Measurements from ENCODE around the gene ADAD2. TPM values are rescaled to one million over a fixed set of nuclear protein-coding genes. Genes with fewer than 3 reads are reported as not detected.

Gene ADAD2
- total RNA-seq, 2 experiments from 2014 or later = not detected

- Histone ChIP-seq H3K4me1 (ENCODE audit: insufficient read depth, low read length, poor library complexity, severe bottlenecking) (no peaks in the 10 kb centered on the region), H4K20me1 (ENCODE audit: insufficient read depth, low read length) (no peaks in the 10 kb centered on the region), H3K9me2 (ENCODE audit: insufficient read depth, low read length) (no peaks in the 10 kb centered on the region), H3K4me2 (ENCODE audit: low read length) (no peak overlapping the region; the same call in 1 of the 2 replicates), H3K9me3 (ENCODE audit: low read length) (no peaks in the 10 kb centered on the region), H3K36me3 (ENCODE audit: insufficient read depth, low read length) (no peaks in the 10 kb centered on the region), H2AFZ (ENCODE audit: low read length) (no peak overlapping the region), H3K4me3 (ENCODE audit: low read depth, low read length, poor library complexity, severe bottlenecking) (no peak overlapping the region), H3K27ac (ENCODE audit: low read depth, low read length, poor library complexity, severe bottlenecking) (no peak overlapping the region), H3K79me2 (ENCODE audit: insufficient read depth, low read depth, low read length) (no peaks in the 10 kb centered on the region)
- intact Hi-C loops (cut with micrococcal nuclease; ENCODE audit: unreplicated experiment) = no loop called here
- TF ChIP-seq EZH2phosphoT487 (IDR thresholded peaks at IDR 0.05; ENCODE audit: borderline replicate concordance, low read depth, low read length) = no peak
- TF ChIP-seq, protein P1, sequence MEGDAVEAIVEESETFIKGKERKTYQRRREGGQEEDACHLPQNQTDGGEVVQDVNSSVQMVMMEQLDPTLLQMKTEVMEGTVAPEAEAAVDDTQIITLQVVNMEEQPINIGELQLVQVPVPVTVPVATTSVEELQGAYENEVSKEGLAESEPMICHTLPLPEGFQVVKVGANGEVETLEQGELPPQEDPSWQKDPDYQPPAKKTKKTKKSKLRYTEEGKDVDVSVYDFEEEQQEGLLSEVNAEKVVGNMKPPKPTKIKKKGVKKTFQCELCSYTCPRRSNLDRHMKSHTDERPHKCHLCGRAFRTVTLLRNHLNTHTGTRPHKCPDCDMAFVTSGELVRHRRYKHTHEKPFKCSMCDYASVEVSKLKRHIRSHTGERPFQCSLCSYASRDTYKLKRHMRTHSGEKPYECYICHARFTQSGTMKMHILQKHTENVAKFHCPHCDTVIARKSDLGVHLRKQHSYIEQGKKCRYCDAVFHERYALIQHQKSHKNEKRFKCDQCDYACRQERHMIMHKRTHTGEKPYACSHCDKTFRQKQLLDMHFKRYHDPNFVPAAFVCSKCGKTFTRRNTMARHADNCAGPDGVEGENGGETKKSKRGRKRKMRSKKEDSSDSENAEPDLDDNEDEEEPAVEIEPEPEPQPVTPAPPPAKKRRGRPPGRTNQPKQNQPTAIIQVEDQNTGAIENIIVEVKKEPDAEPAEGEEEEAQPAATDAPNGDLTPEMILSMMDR (conservative IDR thresholded peaks at IDR 0.05; ENCODE audit: low read length) = no peak
- DNase-seq (ENCODE audit: low spot score) = no peak
- BruUV-seq (replicated peaks) = no TSS peak
- POLR2A ChIA-PET = no interaction called here
- CTCF ChIA-PET (ENCODE audit: unreplicated experiment) = no interaction called here
These were observed 3.1 kb downstream of the ADAD2 start for GRCh38 chr16:84194018-84194417.

- Histone ChIP-seq H3K27ac (ENCODE audit: low read depth, low read length, poor library complexity, severe bottlenecking) (no peak overlapping the region), H2AFZ (ENCODE audit: low read length) (no peak overlapping the region), H3K36me3 (ENCODE audit: insufficient read depth, low read length) (no peaks in the 10 kb centered on the region), H3K79me2 (ENCODE audit: insufficient read depth, low read depth, low read length) (no peaks in the 10 kb centered on the region), H3K4me2 (ENCODE audit: low read length) (no peak overlapping the region; the same call in 1 of the 2 replicates), H3K9me2 (ENCODE audit: insufficient read depth, low read length) (no peaks in the 10 kb centered on the region), H3K4me3 (ENCODE audit: low read depth, low read length, poor library complexity, severe bottlenecking) (no peak overlapping the region), H3K4me1 (ENCODE audit: insufficient read depth, low read length, poor library complexity, severe bottlenecking) (no peaks in the 10 kb centered on the region), H3K9me3 (ENCODE audit: low read length) (no peaks in the 10 kb centered on the region), H4K20me1 (ENCODE audit: insufficient read depth, low read length) (no peaks in the 10 kb centered on the region)
- ChIA-PET CTCF (ENCODE audit: unreplicated experiment) (no interaction called here), POLR2A (interaction anchor here (0.6 kb wide), 1 partner anchor 633 kb away, joined by 5 read pairs; no protein-coding TSS in a partner anchor)
- TF ChIP-seq EZH2phosphoT487 (IDR thresholded peaks at IDR 0.05; ENCODE audit: borderline replicate concordance, low read depth, low read length) = no peak
- TF ChIP-seq, protein P1 (conservative IDR thresholded peaks at IDR 0.05; ENCODE audit: low read length) = no peak
- DNase-seq (ENCODE audit: low spot score) = no peak
- no TSS peak for BruUV-seq (replicated peaks)
- intact Hi-C loops (cut with micrococcal nuclease; ENCODE audit: unreplicated experiment) = no loop called here
These were observed 3.7 kb downstream of the ADAD2 start for GRCh38 chr16:84194470-84195200.
